HG02970 (cell line): Measurements from ENCODE around the gene KLF12.
A peak's percentile ranks its signal among the peaks of the same experiment; 100 is the strongest.

Experiments
- ATAC-seq: cut with Tn5 transposase; IDR thresholded peaks from one replicate; pipeline ENCODE4 v1.9.1; 2021; ENCODE audit warnings: mild to moderate bottlenecking, moderate library complexity, moderate number of reproducible peaks; ENCODE audit not compliant: unreplicated experiment, low FRiP score

KLF12 gene

GRCh38 chr13:74134221-74134776 lies at the start of gene KLF12:
TSS of gene KLF12 (minus strand) at chr13:74134404.
- ATAC-seq = peak; percentile 71

- no peak for ATAC-seq
These were observed 48.3 kb upstream of the KLF12 start for GRCh38 chr13:74182491-74182890.

GRCh38 chr13:74174810-74175209 lies 40.6 kb upstream of the KLF12 start:
- ATAC-seq = no peak

GRCh38 chr13:74173822-74174221 lies 39.6 kb upstream of the KLF12 start:
- ATAC-seq = no peak

- no peak for ATAC-seq
These were observed 37.4 kb upstream of the KLF12 start for GRCh38 chr13:74171641-74172040.

GRCh38 chr13:74169676-74170075 lies 35.5 kb upstream of the KLF12 start:
- no peak for ATAC-seq

GRCh38 chr13:74168263-74168675 lies 34.1 kb upstream of the KLF12 start:
- ATAC-seq = no peak

GRCh38 chr13:74166261-74167004 lies 32.2 kb upstream of the KLF12 start:
- no peak for ATAC-seq

- no peak for ATAC-seq
These were observed 28.6 kb upstream of the KLF12 start for GRCh38 chr13:74162782-74163181.

GRCh38 chr13:74162135-74162534 lies 27.9 kb upstream of the KLF12 start:
- no peak for ATAC-seq

GRCh38 chr13:74158571-74159352 lies 24.6 kb upstream of the KLF12 start:
- no peak for ATAC-seq

- no peak for ATAC-seq
These were observed 23.8 kb upstream of the KLF12 start for GRCh38 chr13:74158028-74158427.

- no peak for ATAC-seq
These were observed 20.8 kb upstream of the KLF12 start for GRCh38 chr13:74154981-74155380.

GRCh38 chr13:74153316-74153715 lies 19.1 kb upstream of the KLF12 start:
- ATAC-seq = no peak

GRCh38 chr13:74151859-74152258 lies 17.7 kb upstream of the KLF12 start:
- no peak for ATAC-seq

GRCh38 chr13:74148352-74148751 lies 14.1 kb upstream of the KLF12 start:
- no peak for ATAC-seq

- no peak for ATAC-seq
These were observed 11.2 kb upstream of the KLF12 start for GRCh38 chr13:74145249-74145975.

GRCh38 chr13:74144269-74144668 lies 10.1 kb upstream of the KLF12 start:
- no peak for ATAC-seq

GRCh38 chr13:74142257-74142656 lies 8.1 kb upstream of the KLF12 start:
- no peak for ATAC-seq

- no peak for ATAC-seq
These were observed 4.0 kb upstream of the KLF12 start for GRCh38 chr13:74138241-74138640.
